ENCODE data around the gene VPS52.
A peak's percentile ranks its signal among the peaks of the same experiment; 100 is the strongest.

VPS52 gene

DNA sequence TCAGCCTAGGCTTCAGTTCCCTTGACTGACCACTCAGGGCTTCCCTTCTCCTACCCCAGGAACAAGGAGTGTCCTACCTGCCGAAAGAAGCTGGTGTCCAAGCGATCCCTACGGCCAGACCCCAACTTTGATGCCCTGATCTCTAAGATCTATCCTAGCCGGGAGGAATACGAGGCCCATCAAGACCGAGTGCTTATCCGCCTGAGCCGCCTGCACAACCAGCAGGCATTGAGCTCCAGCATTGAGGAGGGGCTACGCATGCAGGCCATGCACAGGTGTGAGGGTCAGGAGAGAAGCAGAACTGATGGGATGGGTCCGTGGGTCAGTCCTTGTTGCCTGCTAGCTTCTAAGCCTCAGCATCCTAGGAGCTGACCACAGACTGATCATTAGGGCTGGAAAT, 61.8 kb downstream of the VPS52 start:
- no peak for DNase-seq (ENCODE audit: low read depth)

DNA sequence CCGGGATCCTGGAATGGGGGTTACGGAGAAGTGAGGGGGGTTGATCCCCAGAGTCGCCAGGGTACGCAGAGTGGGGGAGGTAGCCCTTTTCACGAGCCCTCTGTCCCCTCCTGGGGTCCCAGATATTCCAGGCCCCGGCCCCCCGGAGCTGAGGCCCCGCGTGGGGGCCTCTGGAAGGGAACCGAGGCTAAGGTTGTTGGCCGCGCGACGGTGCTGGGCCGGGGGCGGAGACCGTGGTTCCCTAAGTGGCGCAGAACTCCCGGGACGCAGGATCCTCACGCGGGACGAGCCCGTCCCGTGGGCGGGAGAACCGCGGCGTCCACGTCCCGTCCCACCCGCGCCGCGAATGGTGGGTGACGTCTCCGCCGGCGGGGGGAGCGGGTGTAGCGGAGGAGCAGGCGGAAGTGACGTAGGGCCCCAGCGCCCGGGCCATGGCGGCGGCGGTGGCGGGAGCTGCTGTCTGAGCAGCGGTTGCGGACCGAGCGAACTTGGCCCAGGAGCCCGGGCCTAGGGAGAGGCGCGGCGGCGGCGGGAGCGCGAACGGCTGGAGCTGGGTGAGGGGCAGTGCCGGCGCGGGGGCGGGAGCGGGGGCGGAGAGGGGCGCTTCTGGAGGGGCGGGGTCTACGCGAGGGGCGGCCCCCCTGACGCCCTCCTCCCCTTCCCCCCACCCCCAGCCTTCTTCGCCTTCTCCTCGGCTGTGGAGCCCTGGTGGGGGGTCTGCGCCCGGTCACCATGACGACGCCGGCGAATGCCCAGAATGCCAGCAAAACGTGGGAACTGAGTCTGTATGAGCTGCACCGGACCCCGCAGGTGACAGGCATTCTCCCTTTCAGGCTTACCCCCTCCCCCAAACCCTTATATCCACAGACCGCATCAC, 63.3 kb downstream of the VPS52 start, which contains the start of gene RING1:
Gene RING1 (plus strand): TSS at position 410 of the 877 bp plus-strand sequence. CDS start 323 bp downstream, at position 733.
- DNase-seq (ENCODE audit: low read depth), result peak; percentile 79

DNA sequence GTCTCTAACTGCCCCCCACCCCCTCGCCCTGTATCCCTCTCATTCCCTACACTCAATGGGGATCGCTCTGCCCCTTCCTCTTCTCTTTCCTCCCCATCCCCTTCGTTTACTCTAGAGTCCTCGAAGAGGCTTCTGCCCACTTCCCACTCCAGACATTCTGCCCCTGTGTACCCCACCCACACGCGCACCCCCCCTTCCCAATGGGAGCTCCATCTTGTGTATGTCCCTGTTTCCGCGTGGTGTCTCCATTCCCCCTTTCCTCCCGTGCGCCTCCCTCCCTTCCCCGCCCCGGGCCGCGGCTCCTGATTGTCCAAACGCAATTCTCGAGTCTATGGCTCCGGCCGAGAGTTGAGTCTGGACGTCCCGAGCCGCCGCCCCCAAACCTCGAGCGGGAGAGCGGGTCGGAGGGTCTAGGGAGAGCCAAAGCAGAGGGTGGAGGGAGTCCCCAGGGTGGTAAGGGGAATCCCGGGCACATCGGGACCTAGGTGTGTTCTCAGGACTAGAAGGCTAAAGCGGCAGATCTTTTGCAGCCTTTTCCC, 64.1 kb downstream of the VPS52 start:
- DNase-seq (ENCODE audit: low read depth), result peak; percentile 79

DNA sequence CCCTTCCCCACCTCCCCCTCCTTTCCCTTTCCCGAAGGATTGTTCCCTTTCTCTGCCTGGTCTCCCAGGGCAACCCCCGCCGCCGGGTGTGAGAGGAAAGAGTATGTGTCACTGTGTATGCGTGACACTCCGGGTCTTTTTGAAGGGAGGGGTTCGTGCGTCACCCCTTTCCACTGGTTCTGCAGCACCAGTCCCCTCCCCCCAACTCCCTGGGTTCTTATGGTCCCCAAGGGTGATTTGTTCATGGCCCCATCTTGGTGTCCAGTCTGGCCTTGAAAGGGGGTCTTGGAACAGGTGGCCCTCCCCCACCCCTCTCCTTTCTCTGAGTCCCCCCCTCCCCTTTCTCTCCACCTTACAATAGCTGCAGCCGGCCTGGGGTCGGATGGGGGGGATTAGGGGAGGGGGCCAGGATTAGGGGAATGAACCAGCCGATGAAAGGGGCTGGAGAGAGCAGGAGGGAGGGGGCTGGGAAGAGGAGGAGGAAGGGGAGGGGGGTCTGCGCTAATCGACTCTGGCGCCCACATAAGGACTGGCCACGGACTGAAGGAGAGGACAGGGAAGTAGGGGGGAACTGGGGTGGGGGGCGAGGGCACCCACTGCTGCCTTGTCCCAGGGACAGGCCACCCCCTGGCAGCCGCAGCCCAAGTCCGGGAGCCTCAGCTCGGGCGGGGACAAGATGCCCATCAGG, 64.7 kb downstream of the VPS52 start:
- DNase-seq (ENCODE audit: low read depth), result peak; percentile 93

DNA sequence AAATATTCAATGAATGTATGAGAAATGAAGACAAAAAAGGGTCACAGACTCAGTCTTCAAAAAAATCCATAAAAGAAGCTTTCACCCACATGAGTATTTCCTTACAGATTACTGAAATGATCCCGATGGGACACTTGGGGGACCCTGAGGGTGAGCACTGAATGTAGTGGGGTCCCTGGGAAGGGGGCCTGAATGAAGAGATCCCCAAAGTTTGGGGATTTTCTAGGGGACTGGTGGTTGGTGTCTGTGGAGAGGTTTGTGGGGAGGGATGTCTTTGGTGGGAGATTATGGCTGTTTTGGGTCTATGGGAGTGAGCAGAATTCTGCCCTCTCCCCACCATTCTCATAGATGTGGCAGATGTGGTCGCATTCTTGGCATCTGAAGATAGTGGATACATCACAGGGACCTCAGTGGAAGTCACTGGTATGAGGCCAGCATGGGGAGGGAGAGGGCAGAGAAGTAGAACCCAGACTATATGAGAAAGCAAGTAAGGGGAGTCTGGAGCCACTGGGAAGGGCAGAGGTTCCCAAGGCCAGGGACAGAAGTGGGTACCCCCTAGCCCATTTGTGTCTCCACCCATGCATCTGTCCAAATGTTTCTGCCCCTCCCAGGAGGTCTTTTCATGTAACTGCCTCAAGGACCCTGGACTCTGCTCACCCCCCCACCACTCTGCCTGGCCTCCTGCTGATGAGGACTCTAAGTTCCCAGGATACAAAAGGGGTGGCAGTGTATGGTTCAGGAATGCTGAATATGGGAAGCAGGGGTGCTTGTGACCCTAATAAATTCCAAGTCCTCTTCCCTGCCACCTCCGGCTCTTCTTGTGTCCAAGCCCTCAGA, 65.4 kb downstream of the VPS52 start:
- peak; percentile 40 for DNase-seq (ENCODE audit: low read depth)

DNA sequence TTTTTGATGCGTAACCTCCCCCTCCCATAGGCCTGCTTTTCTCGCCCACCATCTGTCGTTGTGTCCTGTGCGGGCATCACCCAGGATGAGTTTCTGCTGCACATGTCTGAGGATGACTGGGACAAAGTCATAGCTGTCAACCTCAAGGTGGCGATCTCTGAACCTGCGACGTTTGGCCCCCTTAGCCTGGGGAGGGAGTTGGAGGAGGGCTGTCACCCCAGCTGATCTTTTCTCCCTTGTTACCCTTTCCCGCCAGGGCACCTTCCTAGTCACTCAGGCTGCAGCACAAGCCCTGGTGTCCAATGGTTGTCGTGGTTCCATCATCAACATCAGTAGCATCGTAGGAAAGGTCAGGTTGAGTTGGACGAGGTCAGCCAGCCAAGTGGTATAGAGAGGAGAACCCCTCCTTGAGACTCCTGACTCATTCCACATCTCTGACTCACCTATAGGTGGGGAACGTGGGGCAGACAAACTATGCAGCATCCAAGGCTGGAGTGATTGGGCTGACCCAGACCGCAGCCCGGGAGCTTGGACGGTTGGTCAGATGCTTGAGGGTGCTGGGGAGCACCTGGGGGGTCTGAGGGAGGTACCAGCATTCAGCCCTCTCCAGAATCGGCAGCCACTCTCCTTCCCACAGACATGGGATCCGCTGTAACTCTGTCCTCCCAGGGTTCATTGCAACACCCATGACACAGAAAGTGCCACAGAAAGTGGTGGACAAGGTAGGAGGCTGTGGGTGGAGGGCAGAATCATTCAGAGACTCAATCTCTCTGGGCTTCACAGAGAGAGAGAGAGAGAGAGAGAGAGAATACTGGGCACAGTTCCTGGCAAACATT, 66.3 kb downstream of the VPS52 start:
- DNase-seq (ENCODE audit: low read depth), result peak; percentile 95

DNA sequence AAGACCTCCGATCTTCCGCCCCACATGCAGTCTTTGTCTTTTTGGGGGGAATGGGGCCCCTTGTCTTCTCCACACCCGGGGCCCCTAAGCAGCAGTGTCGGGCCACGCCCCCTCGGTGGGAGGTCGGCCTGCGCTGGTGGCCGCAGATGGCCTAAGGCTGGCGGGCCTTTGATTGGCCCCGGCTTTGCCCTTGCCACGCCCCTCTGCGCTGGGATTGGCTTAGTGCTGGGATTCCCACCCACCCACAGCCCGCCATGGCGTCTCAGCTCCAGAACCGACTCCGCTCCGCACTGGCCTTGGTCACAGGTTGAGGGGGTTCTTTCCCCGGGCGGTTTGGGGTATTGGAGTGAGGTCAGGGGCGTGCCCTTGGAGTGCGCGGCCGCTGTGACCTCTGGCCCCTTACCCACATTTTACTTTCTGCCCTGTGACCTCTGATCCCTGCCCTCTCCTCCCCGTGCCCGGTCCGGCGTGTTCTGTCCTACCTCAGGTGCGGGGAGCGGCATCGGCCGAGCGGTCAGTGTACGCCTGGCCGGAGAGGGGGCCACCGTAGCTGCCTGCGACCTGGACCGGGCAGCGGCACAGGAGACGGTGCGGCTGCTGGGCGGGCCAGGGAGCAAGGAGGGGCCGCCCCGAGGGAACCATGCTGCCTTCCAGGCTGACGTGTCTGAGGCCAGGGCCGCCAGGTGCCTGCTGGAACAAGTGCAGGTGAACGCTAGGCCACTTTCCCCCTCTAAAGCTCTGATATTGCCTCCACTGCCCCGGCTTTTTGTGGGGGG, 67.1 kb downstream of the VPS52 start, which contains the start of gene HSD17B8:
Gene HSD17B8 (plus strand): TSS at position 241 of the 776 bp plus-strand sequence. CDS start 14 bp downstream, at position 255.
- DNase-seq (ENCODE audit: low read depth), result peak; percentile 85

DNA sequence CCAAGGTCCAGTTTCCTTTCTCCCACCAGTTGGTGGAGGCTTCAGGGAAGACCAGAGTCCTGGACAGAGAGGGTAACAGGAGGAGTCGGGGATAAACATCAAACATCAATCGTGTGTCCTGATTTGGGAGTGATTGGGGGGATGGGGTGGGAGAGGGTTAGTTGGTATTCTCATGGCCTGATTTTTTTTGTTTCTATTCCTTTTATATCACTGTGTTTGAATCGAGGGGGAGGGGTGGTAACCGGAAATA, 67.6 kb downstream of the VPS52 start:
- no peak for DNase-seq (ENCODE audit: low read depth)

DNA sequence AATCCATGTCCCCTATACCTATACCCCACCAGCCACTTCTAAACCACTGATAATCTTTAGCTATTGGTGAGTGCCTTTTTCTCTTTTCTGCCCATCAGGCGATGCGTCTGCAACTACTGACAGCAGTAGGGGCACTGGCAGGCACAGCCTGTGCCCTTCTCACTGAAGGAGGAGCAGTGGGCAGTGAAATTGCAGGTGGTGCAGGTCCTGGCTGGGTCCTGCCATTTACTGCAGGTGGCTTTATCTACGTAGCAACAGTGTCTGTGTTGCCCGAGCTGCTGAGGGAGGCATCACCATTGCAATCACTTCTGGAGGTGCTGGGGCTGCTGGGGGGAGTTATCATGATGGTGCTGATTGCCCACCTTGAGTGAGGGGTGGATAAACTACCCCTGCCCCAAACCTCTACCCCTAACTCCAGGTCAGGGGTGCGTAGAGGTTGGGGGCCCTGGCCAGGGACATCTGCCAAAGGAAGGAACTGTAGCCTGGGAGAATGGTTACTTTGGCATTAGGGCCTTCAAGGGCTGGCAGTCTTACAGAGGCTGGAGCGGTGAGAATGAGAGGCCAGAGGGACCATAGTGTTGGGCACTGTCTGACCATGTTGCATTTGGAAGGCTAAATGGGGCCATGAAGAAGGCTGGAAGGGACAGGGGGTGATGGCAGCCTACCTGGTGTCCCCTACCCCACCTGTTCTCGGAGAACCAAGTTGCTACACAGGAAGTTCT, 68.1 kb downstream of the VPS52 start:
- no peak for DNase-seq (ENCODE audit: low read depth)

DNA sequence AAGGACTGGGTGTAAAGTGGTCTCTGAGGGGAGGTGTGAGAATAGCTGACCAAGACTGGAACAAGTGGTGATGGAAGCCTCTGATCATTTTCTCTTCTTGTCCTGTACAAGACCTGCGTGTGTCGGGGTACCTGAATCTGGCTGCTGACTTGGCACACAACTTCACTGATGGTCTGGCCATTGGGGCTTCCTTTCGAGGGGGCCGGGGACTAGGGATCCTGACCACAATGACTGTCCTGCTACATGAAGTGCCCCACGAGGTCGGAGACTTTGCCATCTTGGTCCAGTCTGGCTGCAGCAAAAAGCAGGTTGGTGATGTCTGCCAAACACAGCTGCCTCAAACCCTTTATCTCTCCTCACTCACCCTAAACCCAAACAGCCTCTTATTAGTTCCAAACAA, 68.9 kb downstream of the VPS52 start:
- DNase-seq (ENCODE audit: low read depth), result no peak

DNA sequence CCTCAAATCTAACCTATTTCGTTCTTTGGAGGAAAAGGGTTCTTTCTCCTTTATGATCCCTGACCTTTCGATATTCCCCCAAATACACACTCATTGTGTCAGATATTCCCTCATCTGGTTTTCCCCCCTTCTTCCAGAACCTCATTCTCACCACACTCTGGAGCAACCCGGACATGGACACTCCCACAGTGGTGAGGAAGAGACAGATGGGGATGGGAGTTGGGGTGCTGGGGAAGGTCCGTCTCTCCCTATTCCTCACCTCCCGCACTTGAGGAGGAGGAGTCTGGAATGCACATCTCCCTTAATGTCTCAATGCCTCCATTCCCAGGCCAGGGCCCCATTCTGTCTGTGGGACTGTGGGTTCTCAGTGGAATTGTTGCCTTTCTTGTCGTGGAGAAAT, 69.7 kb downstream of the VPS52 start:
- DNase-seq (ENCODE audit: low read depth), result no peak

DNA sequence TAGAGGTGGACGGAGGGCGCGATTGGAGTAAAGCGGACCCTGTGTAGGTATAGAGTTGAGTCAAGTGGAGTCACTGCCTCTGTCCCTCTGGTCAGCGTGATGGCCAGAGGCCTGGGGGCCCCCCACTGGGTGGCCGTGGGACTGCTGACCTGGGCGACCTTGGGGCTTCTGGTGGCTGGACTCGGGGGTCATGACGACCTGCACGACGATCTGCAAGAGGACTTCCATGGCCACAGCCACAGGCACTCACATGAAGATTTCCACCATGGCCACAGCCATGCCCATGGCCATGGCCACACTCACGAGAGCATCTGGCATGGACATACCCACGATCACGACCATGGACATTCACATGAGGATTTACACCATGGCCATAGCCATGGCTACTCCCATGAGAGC, 70.5 kb downstream of the VPS52 start:
- DNase-seq (ENCODE audit: low read depth), result no peak
